HuH-7 (cell line): Measurements from ENCODE around the gene DSG4.

Source experiments
- DNase-seq: peaks from one replicate; pipeline ENCODE4 v3.0.0; 2011; ENCODE audit warnings: low spot score

Gene DSG4

DNA sequence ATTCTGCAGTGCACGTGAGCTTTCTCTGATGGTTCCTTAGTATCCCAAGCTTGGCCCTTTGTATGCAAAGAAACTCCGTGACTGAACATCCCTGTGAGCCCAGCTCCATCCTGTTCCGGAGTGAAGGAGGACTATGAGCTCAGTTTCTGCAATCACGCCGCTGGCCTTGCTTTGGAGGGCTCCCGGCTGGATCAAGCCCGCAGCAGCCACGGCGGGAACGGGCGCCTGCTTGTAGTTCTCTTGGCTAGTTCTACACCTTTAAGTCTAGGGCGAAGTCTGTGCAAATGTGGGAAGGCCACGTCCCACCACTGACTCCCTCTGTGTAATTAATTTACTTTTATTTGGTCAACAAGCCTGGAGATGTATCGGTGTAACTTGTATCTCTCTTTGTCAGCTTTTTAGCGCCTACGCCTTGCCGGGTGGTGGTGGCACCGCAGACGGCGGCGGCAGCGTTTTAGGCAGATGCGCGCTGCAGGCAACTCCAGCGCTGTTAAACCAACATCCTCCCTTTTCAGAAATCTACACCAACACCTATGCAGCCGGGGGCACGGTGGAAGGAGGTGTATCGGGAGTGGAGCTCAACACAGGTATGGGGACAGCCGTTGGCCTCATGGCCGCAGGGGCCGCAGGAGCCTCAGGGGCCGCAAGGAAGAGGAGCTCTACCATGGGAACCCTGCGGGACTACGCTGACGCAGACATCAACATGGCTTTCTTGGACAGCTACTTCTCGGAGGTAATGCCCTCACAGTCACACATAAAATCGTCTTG is 34.3 kb downstream of the DSG4 start:
- DNase-seq, result no peak

DNA sequence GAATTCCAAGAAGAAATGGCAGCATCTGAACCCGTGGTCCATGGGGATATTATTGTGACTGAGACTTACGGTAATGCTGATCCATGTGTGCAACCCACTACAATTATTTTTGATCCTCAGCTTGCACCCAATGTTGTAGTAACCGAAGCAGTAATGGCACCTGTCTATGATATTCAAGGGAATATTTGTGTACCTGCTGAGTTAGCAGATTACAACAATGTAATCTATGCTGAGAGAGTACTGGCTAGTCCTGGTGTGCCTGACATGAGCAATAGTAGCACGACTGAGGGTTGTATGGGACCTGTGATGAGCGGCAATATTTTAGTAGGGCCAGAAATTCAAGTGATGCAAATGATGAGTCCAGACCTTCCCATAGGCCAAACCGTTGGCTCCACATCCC is 36.6 kb downstream of the DSG4 start:
- DNase-seq, result no peak

DNA sequence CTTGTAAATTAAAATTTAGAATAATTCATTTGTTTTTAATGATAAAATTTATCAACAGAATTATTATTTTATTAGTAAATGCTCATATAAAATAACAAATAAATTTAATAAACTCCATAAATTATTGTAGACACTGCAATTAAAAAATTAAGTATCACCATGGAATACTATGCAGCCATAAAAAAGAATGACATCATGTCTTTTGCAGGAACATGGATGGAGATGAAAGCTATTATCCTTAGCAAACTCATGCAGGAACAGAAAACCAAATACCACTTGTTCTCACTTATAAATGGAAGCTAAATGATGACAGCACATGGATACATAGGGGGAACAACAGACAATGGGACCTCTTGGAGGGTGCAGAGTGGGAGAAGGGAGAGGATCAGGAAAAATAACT is 41.3 kb downstream of the DSG4 start:
- no peak for DNase-seq

DNA sequence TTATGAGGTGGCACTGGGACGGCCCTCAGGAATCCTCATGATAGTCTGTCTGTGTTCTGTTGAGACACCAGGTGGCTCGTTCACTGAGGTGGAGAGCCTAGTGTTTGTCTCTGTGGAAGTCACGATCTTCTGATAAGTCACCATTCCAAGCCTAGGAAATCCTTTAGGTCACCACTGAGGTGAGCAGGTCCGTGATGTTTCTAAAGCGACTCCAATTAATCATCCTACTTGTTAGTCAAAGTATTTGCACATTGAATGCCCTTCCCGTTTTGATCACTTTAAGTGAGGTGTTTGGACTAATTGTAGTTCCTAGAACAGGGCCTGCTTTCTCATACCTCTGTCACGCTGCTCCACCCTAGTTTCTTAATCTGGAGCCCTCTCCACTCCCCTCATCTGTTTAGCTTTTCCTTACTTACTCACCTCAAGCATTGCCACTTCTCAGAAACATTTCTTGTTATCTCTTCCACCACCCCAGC is 42.9 kb downstream of the DSG4 start:
- DNase-seq, result no peak

DNA sequence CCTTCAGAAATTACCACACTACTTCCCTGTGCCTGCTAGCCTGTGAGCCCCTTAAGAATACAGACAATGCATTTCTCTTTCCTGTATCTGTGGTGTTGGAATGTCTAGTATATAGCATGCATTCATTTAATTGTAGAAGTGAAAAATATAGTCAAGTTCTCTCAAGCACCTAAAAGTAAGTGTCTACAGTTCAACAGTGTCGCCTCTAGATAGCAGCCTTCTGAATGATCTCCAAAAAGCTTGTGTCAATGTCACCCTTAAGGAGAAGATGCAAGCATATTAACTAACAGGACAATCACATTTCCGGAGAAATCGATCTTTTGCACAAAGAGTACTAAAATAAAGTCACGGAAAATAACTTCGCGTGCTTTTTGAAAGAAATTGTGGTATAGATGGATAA is 43.5 kb downstream of the DSG4 start:
- no peak for DNase-seq

DNA sequence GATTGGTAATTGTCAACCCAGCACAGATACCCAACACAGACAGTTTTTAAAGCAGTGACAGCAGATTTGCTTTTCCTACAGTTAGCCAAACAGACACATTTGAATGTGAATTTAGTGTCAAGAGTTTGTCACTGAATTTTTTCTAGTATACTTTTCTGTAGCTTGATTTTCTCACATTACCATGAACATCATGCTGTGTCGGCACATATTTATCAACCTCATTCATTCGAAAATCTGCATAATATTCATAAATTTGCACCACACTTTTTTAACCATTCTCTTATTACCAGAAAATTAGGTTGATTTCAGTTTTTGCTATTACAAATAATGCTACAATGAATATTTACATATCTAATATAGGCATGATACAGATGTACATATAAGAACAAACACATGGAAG is 43.9 kb downstream of the DSG4 start:
- no peak for DNase-seq

DNA sequence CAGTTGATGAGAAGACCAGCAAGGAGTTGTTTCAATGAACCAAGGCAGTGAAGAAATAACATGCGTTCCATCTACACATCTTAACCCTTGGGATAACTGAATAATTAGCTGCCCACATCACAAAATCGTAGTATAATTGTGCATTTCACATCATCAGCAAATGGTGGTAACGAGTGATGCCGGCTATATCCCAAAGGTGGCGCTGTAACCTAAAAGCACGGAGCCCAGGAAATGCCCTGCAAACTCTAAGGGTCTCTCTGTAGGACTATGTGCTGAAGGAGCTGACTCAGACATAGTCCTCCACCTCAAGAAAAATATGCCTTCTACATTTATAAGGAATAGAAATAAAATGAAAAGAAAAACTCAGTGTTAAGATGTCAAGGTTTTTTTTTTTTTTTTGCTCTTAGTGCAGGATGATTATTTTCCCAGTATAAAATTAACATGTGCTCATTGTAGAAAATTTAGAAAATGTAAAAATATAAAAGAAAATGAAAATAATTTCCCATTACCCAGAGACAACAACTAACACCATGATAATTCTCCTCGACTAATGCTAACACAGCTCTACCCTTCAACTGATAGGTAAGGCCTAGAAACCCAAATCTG is 47.9 kb downstream of the DSG4 start:
- no peak for DNase-seq

DNA sequence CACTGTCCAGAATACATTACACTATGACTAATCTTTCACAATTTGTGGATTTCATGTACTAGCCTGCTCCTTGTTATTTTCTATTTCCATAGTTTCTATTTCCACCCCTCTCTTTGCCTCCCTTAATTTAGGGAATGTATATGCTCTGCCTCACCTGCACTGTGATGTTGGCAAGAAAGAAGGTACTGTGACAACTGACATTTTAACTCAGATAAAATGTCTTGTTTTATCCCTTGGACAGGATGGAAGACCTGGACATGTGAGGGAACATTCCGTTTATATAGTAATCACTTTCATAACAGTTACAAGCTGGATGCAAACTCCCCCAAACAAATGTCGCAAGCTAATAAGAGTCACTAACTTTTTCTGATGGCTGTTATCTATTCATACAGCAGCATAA is 49.4 kb downstream of the DSG4 start:
- no peak for DNase-seq

DNA sequence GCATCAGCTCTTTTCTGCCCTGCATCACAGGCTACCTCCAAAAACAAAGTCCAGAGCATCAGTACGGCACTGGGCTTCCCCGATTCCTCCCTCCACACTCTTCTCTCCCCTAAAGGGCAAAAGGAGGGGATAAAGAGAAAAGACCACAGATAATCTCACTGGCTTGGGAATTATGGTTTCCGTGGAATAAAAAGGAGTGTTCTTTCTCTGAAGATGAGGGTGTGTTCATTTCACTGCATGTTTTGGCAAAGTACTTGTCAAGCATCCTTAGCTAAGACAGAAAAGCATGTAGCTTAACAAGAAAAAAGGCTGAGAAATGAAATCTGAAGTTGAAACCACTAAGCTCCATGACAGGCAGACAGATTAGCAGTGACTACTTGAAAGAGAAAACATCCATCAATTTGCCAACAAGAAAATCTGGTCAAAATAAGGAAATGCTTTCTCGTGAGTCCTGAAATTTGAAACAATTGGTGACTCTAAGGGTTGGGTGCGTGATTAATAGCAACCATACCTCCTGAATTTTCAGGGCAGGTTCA is 50.4 kb downstream of the DSG4 start:
- no peak for DNase-seq

DNA sequence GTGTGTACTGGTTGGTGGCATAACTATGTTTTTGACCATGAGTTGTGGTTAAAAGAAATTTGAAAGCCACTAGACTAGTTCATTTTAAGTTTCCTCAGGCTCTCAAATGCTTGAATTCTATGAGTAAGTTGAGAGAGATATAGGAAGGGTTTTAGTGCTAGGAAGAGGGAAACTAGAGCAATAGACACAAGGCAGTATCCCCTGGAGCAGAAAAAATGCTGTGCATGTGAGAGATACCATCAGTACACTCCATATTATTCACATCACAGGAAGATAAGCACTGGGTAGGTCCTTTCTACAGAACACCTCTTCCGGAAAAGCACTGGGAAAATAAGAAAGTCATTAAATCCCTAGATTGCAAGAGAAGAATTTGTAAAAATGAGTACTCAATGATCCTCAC is 51.6 kb downstream of the DSG4 start:
- no peak for DNase-seq

DNA sequence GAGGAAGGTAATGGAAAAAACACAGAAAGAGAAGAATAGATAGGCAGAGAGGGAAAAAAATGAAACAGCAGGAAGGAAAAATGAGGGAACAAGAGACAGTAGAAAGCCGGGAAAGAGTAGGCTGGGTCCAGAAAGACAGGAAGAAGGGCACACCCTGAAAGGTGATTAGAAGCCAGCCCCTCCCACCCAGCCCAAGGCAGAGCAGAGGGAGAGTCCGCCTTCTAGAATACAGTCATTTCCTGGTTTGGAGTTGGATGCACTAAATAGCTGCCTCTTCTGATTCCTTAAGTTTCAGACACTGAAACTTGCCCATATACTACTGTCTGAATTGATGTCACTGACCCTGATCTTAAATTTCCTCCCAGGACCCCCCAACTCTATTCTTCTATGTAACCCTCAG is 53.0 kb downstream of the DSG4 start:
- DNase-seq, result no peak

DNA sequence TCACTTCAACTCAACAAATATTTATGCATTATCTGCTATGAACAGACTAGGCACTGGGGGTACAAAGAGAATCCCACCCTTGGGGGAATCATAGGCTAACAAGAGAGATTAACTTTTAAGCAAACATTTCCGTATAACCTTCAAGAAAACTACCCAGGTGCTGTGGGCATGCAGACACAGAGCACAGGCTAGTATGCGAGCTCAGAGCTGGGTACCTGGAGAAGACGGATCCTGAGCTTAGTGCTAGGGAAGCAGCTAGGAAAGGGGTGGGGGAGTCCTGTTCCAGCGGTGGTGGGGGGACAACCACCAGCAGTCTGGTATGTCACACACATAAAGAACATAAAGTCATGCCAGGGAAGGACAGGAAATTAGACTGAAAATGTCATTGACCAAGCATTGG is 53.5 kb downstream of the DSG4 start:
- no peak for DNase-seq

DNA sequence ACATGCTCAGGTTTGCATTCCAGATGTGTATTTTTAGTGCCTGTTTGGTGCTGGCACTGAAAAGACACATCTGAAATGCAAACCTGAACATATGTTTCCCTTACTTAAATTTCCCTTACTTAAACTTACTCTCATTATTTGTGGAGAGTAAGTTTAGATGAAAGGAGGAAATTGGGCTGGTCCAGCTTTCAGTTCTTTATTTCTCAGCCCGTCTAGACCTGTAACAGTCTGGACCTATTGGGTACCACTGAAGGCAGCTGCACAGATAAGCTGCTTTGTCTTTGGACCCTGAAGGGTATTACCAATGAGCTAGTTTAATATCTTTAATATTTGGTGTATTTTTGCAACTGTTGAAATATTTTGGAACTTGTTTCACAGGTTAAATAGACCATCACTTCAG is 54.0 kb downstream of the DSG4 start:
- no peak for DNase-seq

DNA sequence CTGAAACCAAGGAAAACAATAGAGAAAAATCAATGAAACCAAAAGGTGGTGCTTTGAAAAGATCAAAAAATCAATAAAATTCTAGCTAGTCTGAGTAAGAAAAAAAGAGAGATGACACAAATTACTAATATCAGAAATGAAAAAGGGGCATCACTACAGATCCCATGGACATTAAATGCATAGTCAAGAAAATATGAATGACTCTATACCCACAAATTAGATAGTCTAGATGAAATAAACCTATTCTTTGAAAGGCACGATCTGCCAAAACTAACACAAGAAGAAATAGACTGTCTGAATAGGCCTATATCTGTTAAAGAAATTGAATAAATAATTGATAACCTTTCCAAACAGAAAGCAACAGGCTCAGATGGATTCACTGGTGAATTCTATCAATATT is 55.7 kb downstream of the DSG4 start:
- no peak for DNase-seq

DNA sequence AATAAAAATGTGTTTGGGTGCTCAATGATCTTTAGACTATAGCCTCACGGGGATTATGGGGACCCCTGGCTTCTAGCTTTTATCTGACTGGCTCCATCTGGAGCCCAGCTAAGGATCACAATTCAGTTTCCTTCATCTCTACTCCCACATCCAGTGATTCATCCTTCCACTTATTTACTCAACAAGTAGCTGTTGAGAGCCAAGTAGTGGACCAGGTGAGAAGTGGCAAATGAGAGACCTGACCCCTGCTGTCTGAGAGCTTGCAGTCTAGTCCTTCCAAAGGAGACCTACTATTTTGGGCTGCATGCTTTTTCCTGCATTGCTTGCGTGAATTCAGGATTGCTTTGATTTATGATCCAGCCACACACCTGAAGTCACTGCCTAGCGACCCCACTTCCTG is 60.2 kb downstream of the DSG4 start:
- DNase-seq, result no peak

DNA sequence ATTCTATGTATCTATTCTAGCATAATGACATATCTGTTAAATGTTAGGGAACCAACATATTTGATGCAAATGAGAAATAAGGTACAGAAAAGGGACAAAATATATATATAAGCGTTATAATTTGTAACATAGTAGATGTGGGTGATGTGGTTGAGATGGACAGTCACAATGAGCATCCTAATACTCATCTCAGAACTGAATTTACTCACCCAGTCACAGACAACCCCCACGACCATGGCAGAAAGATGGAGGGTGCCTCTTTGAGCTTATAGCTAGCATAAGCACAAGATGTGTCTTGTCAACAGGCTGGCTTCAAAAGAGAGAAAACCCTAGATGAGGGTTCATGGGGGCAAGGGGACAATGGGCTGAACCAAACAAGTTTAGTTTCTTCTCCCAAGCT is 61.8 kb downstream of the DSG4 start:
- no peak for DNase-seq

DNA sequence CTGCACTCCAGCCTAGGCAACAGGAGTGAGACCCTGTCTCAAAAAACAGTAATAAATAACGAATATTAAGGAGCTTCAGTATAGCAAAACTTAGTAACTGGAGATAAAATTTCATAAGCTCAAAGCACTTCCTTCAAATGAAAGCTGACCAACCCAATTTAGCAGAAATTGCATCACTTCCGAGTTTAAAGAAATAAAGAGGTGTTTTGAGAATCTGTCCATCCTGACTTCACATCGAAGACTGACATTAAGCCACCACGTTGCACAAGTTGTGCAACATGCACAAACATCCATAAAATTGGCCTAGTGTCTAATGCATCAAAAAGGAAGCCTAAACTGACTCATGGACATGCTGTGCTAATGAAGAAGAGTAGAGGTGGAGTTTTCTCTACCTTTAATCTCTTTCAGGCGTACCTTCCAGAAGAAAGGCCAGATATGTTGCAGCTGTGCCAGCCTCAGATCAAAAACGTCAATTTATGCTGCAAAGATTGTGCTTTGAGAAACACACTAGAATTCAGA is 63.3 kb downstream of the DSG4 start:
- DNase-seq, result no peak

DNA sequence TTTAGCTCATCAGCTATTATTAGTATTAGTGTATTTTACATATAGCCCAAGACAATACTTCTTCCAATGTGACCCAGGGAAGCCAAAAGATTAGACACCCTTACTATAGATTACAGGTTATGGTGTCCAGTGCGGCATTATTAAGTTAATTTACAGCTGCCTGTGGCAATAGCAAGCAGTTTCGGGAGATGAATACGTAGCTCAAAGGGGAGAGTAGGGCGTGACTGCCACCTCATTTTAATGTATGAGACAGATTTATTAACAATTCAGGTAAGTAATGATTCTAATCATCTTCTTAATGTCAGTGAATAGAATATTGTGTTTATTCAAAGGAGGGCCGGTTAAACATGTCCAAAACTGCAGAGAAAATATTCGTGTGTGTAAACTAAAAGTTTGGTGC is 64.2 kb downstream of the DSG4 start:
- no peak for DNase-seq

DNA sequence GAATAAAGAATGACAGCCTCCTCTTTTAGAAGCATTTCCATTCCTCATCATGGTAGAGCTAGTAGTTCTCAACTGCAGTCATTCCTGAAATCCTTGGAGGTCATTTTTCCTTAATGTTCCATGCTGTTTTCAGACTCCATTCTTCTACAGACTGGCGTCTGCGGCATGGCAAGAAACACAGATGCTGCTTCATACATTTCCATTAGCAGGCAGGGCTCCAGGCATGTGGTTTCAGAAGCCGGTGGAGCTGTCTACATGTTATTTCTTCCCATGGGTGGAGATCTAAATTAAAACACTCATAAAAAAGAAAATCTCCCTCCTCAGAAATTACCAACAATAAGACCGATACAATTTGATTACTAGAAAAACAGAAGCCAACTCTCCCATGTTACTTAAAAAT is 64.9 kb downstream of the DSG4 start:
- no peak for DNase-seq

DNA sequence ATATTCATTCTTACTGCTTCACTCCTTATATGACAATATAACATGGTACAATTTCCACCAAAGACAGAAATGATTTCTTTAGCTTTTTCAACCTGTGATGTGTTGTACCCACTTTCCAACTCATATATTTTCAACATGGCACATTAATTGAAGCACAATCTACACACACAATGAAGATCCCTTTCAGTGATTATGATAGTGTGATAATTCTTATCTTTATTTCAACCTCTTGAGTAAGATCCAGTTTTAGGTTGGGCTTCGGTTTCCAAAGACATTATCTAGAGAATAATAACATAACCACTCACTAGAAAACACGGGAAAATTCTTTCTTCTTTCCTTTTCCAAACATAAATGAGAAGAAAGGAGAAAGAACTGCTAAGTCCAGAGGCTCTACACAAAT is 67.6 kb downstream of the DSG4 start:
- no peak for DNase-seq

DNA sequence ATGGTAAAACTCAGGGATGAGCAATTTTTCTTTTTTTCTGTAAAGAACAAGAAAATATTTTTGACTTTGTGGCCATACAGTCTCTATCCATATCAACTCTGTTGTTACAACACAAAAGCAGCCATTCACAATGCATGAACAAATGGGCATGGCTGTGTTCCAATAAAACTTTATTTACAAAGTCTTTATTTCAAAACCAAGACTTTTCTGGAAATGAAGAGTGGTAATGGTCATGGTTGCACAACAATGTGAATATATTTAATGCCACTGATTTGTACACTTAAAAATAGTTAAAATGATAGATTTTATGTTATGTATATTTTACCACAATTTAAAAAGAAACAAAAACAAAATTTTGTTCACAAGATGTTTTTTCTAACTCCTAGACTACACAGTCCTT is 69.3 kb downstream of the DSG4 start:
- DNase-seq, result no peak

DNA sequence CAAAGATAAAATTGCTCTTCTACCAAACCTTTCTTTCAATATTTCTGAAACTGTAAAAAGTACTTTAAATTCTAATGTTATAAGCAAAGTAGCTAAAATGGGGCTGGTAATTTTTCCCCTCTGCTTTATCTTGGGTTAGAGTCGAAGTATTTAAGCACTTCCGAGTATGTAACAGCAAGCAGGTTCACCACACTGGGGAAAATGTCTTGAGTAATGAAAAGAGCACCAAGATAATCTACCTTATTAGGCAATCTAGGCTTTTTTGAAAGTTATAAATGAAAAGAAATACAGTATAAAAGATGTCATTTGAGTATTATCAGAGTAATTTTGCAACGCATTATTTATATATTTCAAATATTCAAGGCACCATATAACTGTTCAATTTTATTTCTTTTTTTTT is 70.3 kb downstream of the DSG4 start:
- no peak for DNase-seq

DNA sequence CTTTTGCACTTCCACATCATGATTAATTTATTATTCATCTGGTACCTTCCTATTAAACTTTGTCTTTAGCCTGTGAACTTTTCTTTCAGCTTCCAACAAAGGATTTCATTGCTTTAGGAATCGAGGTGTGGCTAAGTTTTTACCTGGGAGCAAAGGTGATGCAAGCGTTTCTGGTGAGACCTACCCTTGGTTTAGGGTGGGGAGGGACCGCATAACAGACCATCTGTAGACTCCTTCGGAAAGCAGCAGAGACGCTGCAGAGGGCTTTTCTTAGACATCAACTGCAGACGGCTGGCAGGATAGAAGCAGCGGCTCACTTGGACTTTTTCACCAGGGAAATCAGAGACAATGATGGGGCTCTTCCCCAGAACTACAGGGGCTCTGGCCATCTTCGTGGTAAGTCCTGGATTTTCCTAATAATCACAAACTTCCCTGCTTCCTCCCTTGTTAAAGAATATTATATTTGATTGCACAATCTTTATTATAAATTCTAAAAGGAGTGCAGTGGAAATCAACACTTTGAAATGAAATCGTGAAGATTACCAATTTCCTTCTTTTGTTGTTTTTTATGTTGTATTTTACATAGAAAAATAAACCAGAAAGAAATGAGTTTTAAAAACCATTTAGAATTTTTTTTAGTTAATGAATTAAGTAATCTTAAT is 71.1 kb downstream of the DSG4 start, which contains the start of gene DSG3:
TSS of gene DSG3 (plus strand) at position 212 of the 662 bp plus-strand sequence. CDS start at position 349, 137 bp downstream.
- DNase-seq, result no peak
